B cell (primary cell): ENCODE results near the gene CCDC85C. TPM values are rescaled to one million over a fixed set of nuclear protein-coding genes. Genes with fewer than 3 reads are reported as not detected.

ENCODE experiments used
- ATAC-seq: fragments of 200-7000 bp; cut with Tn5 transposase; one replicate; pipeline ENCODE4 v1.10.0; 2021; ENCODE audit warnings: low read depth, mild to moderate bottlenecking, moderate number of reproducible peaks, moderate library complexity
- CTCF ChIA-PET: fragments of 350-600 bp; sonication (Branson Sonifier 250); formaldehyde crosslinking; loops from one replicate; lab custom pipeline; 2021; ENCODE audit warnings: antibody characterized with exemption, inconsistent platforms; lab: Charles Lee
- POLR2A ChIA-PET: fragments of 350-600 bp; sonication (Branson Sonifier 250); formaldehyde crosslinking; loops from one replicate; lab custom pipeline; 2021; ENCODE audit warnings: antibody characterized with exemption; lab: Charles Lee
- DNase-seq: peaks from one replicate; pipeline ENCODE4 v3.0.0; 2013
- H2AFZ ChIP-seq: 2 replicates; pipeline ENCODE4 v1.6.1; 2012; ENCODE audit warnings: mild to moderate bottlenecking, low read depth, low read length; ENCODE audit not compliant: insufficient read depth, poor library complexity, severe bottlenecking
- H3K27ac ChIP-seq, 2 donors: 1 replicate in 1 of 2; 2 replicates in 1 of 2; pipeline ENCODE4 v1.5.1; 2012 to 2013; ENCODE audit warnings: low read length in 2 of 2, mild to moderate bottlenecking in 2 of 2, moderate library complexity in 1 of 2
- H3K27me3 ChIP-seq, 4 experiments: fragments of 200-600 bp in 1 of 4; sonication (generic) in 1 of 4; replicated peaks in 1 of 4; 1 replicate in 2 of 4; 2 replicates in 2 of 4; pipeline versions ENCODE4 v1.6.1 to v1.7.0; 2013 to 2016; ENCODE audit warnings: low read length in 3 of 4, mild to moderate bottlenecking in 2 of 4, mixed read lengths in 1 of 4, moderate library complexity in 1 of 4; ENCODE audit not compliant: insufficient read depth in 4 of 4, control insufficient read depth in 3 of 4; ENCODE audit errors: control extremely low read depth in 1 of 4
- H3K36me3 ChIP-seq, 2 experiments: replicated peaks in 1 of 2; 1 replicate in 1 of 2; 2 replicates in 1 of 2; pipeline versions ENCODE4 v1.6.1 to v1.7.1; 2013; ENCODE audit warnings: low read length in 1 of 2; ENCODE audit not compliant: insufficient read depth in 2 of 2, control insufficient read depth in 1 of 2; ENCODE audit errors: control extremely low read depth in 1 of 2, extremely low read depth in 1 of 2
- H3K4me1 ChIP-seq, 2 donors: fragments of 200-600 bp in 1 of 2; sonication (generic) in 1 of 2; 1 replicate in 1 of 2; 2 replicates in 1 of 2; pipeline versions ENCODE4 v1.5.1 to v1.6.1; 2013 to 2017; ENCODE audit warnings: low read length in 2 of 2; ENCODE audit not compliant: control insufficient read depth in 2 of 2, insufficient read depth in 2 of 2
- H3K4me2 ChIP-seq: replicated peaks from 2 replicates; pipeline ENCODE3; 2012; ENCODE audit warnings: mild to moderate bottlenecking, low read depth, low read length; ENCODE audit not compliant: poor library complexity, severe bottlenecking
- H3K4me3 ChIP-seq, 5 experiments: fragments of 200-600 bp in 1 of 5; sonication (generic) in 1 of 5; 1 replicate in 3 of 5; 2 replicates in 2 of 5; pipeline versions ENCODE4 v1.5.1 to v1.7.0; 2011 to 2016; ENCODE audit warnings: low read length in 4 of 5, mild to moderate bottlenecking in 4 of 5, low read depth in 2 of 5, control low read depth in 1 of 5, moderate library complexity in 1 of 5; ENCODE audit not compliant: insufficient read depth in 1 of 5; ENCODE audit errors: control extremely low read depth in 1 of 5, extremely low read depth in 1 of 5
- H3K79me2 ChIP-seq: fragments of 200-600 bp; sonication (generic); one replicate; pipeline ENCODE4 v1.6.0; 2016; ENCODE audit warnings: low read length; ENCODE audit not compliant: control insufficient read depth, insufficient read depth
- H3K9ac ChIP-seq: fragments of 200-600 bp; sonication (generic); 2 replicates; pipeline ENCODE4 v1.6.1; 2017; ENCODE audit warnings: mild to moderate bottlenecking, low read length, moderate library complexity
- H3K9me3 ChIP-seq, 3 donors: one replicate each; pipeline versions ENCODE4 v1.6.1 to v1.7.1; 2013; ENCODE audit warnings: low read length in 2 of 3; ENCODE audit not compliant: control insufficient read depth in 2 of 3, insufficient read depth in 1 of 3; ENCODE audit errors: control extremely low read depth in 1 of 3
- H4K20me1 ChIP-seq: 2 replicates; pipeline ENCODE4 v1.6.0; 2012; ENCODE audit warnings: mild to moderate bottlenecking, low read length; ENCODE audit not compliant: insufficient read depth, control insufficient read depth, poor library complexity, severe bottlenecking
- H3K27ac Mint-ChIP-seq: one replicate; pipeline ENCODE4 v1.8.0; 2021; ENCODE audit warnings: mixed read lengths
- H3K27me3 Mint-ChIP-seq: one replicate; pipeline ENCODE4 v1.8.0; 2021; ENCODE audit warnings: mixed read lengths
- H3K4me1 Mint-ChIP-seq: one replicate; pipeline ENCODE4 v1.8.0; 2021; ENCODE audit warnings: mixed read lengths
- H3K4me3 Mint-ChIP-seq: one replicate; pipeline ENCODE4 v1.8.0; 2021; ENCODE audit warnings: mixed read lengths
- H3K9me3 Mint-ChIP-seq: one replicate; pipeline ENCODE4 v1.8.0; 2022; ENCODE audit warnings: mixed read lengths; ENCODE audit not compliant: insufficient read depth
- EZH2 ChIP-seq: IDR thresholded peaks from 2 replicates; pipeline ENCODE4 v1.6.1; 2012; ENCODE audit warnings: borderline replicate concordance, low read depth, mild to moderate bottlenecking, moderate library complexity, low read length; ENCODE audit not compliant: insufficient read depth, poor library complexity, severe bottlenecking
- WGBS: methylation state at CpG from one replicate; pipeline ENCODE4 v1.1.5; 2013; ENCODE audit warnings: missing lambda C conversion rate; ENCODE audit not compliant: insufficient coverage; 5-methylcytosine and 5-hydroxymethylcytosine counted together
- intact Hi-C: fragments of 100-400 bp; cut with micrococcal nuclease; formaldehyde crosslinking; loops from one replicate; pipeline ENCODE4 v1.10.0; 2022
- polyA plus RNA-seq: library from polyadenylated mRNA; depleted of rRNA; stranded (reverse); fragments of >200 nt; gene quantifications from 2 replicates; pipeline ENCODE4 v1.2.3, GENCODE V29; 2012
- total RNA-seq, 2 donors: library from RNA; stranded (reverse); fragments of 120-200 nt in 1 of 2; gene quantifications; 1 replicate in 1 of 2; 2 replicates in 1 of 2; pipeline versions ENCODE4 v1.2.3 to v1.2.4, GENCODE V29; 2013 to 2022
- TF ChIP-seq, protein P1 (sequence below): fragments of 200-600 bp; IDR thresholded peaks from one replicate; pipeline ENCODE4 v1.8.0; 2022; ENCODE audit warnings: antibody characterized with exemption, mild to moderate bottlenecking

The CCDC85C gene
- total and polyA plus RNA-seq, 2 donors (not counting 1 experiment from before 2014, with no cell fraction given) = 0.52 to 2.7 TPM

GRCh38 chr14:99515301-99516155 lies 88.5 kb downstream of the CCDC85C start:
- CTCF ChIA-PET = interaction anchor here (0.9 kb wide), 1 partner anchor 37 kb away, joined by 3 read pairs; no protein-coding TSS in a partner anchor
- ATAC-seq = no peak
- POLR2A ChIA-PET = no interaction called here

More at GRCh38 chr14:99515301-99516155, 88.5 kb downstream of the CCDC85C start:
- H3K4me3 Mint-ChIP-seq = no peak overlapping the region
- Histone ChIP-seq H2AFZ (no peak overlapping the region), H3K9me3 (no peaks in the 10 kb centered on the region), H3K79me2 (no peaks in the 10 kb centered on the region), H3K36me3 (peaks cover 0 to 10% of the 10 kb centered on the region in 2 experiments), H3K4me3 (no peak overlapping the region), H3K9ac (no peak overlapping the region), H3K4me1 (no peaks in the 10 kb centered on the region), H3K27ac (no peak overlapping the region), H3K4me2 (no peak overlapping the region), H3K27me3 (no peaks in the 10 kb centered on the region), H4K20me1 (no peaks in the 10 kb centered on the region)
- DNase-seq = no peak
- no peak overlapping the region for H3K27ac Mint-ChIP-seq
- H3K27me3 Mint-ChIP-seq = no peaks in the 10 kb centered on the region
- H3K9me3 Mint-ChIP-seq = no peaks in the 10 kb centered on the region
- H3K4me1 Mint-ChIP-seq = no peaks in the 10 kb centered on the region
- intact Hi-C loops = no loop called here
- WGBS = 92% methylated on average over 27 of the region's 27 CpGs
- no peak for TF ChIP-seq EZH2
- TF ChIP-seq, protein P1, sequence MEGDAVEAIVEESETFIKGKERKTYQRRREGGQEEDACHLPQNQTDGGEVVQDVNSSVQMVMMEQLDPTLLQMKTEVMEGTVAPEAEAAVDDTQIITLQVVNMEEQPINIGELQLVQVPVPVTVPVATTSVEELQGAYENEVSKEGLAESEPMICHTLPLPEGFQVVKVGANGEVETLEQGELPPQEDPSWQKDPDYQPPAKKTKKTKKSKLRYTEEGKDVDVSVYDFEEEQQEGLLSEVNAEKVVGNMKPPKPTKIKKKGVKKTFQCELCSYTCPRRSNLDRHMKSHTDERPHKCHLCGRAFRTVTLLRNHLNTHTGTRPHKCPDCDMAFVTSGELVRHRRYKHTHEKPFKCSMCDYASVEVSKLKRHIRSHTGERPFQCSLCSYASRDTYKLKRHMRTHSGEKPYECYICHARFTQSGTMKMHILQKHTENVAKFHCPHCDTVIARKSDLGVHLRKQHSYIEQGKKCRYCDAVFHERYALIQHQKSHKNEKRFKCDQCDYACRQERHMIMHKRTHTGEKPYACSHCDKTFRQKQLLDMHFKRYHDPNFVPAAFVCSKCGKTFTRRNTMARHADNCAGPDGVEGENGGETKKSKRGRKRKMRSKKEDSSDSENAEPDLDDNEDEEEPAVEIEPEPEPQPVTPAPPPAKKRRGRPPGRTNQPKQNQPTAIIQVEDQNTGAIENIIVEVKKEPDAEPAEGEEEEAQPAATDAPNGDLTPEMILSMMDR = no peak
